Activated CD8-positive, alpha-beta memory T cell treated with anti-CD3 and anti-CD28 coated beads, Interleukin-2, amount 50 U/mL, for 4 hours (primary cell): ENCODE results near the gene PLB1.
"Not testable (repeated sequence)": the region's sequence is repeated elsewhere in the genome, so short reads cannot be mapped to it uniquely, and the experiment has no call there.

Experiments
- DNase-seq: peaks from one replicate; pipeline ENCODE4 v3.0.0-alpha.2; 2020

PLB1 gene

GRCh38 chr2:28538134-28538533 lies 42.3 kb downstream of the PLB1 start:
- DNase-seq, result no peak

GRCh38 chr2:28538652-28539051 lies 42.8 kb downstream of the PLB1 start:
- no peak for DNase-seq

DNA sequence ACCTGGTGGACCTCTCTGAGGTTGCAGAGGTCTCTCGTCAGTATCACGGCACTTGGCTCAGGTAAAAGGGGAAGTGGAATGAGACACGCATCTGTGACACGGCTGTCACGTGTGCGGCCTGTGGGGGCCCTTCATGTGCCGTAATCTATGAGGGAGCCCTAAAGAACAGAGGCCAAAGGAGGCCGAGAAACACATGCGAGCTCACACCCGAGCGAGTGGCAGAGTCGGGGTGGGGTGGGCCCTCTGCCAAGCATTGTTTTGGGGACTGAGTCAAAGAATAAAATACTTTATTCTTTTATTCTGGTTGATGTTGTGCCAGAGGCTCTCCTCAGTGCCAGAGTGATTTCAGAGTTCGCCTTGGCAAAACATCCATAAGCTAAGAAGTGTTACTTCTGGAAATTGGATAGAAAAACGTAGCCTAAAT lies 43.3 kb downstream of the PLB1 start:
- no peak for DNase-seq

- no peak for DNase-seq
These were observed 47.6 kb downstream of the PLB1 start for GRCh38 chr2:28543316-28544035.

DNA sequence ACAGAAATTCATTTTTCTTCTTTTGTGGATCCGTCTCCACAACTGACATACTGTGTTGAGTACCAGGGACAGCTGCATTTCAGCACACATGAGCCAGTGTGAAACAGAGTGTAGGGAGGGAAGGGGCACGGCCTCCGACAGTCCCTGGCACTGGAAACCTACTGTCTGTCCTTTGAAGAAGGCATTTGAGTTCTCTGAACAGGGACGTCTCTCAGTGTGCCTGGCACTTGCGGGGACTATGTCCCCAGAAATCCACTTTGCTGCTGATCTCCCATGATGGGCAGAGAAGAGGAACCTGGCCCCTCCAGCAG lies 48.1 kb downstream of the PLB1 start:
- DNase-seq, result no peak

DNA sequence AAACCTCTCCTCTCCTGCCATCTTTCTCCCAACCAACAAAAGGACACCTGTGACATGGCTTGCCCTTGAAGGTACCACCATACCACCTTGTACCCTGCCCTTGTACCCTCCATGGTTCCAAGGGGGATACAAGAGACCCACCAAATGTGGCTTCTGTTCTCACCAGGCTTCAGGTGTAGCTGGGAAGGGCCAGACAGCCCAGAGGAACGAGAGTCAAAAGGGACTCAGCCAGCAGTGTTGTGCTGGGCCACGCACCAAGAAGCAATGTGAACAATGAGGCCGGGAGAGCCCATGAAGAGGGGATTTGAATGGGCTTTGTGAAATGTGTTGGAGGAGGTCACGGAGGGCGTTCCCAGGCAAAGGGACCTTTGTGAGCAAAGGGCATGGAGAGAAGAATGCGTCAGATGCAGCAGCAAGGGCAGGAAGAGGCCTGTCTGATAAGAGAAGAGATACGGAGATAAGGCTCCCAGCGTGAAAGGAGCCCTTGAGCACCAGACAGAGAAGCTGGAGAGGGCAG lies 48.6 kb downstream of the PLB1 start:
- DNase-seq, result no peak

- no peak for DNase-seq
These were observed 49.2 kb downstream of the PLB1 start for GRCh38 chr2:28544922-28545589.

- DNase-seq, result no peak
These were observed 49.8 kb downstream of the PLB1 start for GRCh38 chr2:28545590-28546200.

- no peak for DNase-seq
These were observed 50.4 kb downstream of the PLB1 start for GRCh38 chr2:28546242-28546641.

GRCh38 chr2:28547223-28547860 lies 51.5 kb downstream of the PLB1 start:
- DNase-seq, result no peak

GRCh38 chr2:28547906-28548600 lies 52.2 kb downstream of the PLB1 start:
- no peak for DNase-seq

DNA sequence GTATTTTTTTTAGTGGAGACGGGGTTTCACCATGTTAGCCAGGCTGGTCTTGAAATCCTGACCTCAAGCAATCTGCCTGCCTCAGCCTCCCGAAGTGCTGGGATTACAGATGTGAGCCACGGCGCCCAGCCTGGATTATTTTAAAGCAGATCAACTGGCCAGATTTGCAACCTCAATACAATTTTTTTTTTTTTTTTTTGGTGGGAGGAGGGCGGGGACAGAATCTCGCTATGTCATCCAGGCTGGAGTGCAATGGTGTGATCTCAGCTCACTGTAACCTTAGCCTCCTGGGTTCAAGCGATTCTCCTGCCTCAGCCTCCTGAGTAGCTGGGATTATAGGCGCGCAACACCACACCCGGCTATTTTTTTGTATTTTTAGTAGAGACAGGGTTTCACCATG lies 54.5 kb downstream of the PLB1 start:
- DNase-seq, result not testable (repeated sequence)

DNA sequence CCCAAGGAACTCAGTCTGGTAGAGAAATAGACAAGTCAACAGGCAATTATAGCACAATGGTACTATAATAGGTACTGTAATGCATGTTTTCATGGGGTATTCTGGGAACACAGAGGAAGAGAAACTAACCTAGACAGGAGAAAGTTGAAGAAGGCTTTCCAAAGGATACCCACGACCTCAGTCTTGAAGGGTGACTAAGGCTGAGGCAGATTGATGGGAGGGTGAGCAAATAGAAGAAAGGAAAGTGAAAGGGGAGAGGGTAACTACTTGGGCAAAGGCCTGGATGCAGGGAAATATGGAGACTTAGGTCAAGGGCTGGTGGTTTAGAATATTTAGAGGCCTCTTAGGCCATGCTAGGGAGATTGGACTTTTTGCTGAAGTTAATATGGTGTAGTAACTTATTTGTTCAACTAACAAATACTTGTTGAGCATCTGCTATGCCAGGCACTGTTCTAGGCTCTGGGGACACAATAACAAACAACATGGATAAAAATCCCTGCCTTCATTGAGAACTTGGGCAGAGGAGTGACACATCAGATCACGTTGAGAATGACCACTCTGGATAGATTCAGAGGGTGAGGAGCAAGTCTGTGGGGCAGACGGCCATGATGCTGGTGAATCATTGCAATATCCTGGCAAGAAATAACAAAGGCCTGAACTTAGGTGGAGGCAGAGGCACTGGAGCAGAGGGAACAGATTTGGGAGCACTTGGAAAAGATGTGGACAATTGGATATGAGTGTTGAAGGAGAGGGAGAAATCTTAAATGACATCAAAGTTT lies 56.4 kb downstream of the PLB1 start:
- no peak for DNase-seq

GRCh38 chr2:28556303-28556702 lies 60.4 kb downstream of the PLB1 start:
- no peak for DNase-seq

DNA sequence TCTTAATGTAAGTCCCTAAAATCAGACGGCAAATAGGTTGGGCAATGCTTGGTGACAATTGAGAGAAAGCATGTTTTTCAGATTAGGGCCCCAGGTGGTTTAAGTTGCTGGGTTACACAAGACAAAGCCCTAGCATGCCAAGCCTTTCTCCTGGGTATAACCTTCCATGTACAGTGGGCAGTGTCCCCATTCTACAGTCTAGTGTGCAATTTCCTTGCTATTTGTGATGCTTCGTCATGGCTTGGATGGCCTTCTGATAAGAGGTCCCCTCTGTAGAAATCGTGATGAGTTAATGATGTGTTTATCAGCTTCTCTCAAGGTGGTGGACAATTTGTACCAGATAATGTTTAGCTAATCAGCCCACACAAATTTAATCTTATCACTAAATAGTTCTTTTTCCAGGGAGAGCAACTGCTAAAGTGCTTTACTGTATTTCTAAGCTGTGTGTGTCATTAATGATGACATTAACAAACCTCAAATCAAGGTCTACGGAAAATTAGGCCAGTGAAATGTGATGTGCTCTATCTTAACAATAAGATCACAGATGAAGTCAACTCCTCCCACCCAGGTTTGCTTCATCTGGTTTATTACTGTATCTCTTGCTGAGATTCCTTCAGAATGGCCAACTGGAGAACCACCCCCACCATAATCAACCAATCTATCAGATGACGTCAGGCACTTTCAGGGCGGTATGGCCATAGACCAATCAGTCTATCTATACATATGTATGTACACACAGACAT lies 61.7 kb downstream of the PLB1 start:
- no peak for DNase-seq

GRCh38 chr2:28558158-28558820 lies 62.4 kb downstream of the PLB1 start:
- DNase-seq, result no peak

DNA sequence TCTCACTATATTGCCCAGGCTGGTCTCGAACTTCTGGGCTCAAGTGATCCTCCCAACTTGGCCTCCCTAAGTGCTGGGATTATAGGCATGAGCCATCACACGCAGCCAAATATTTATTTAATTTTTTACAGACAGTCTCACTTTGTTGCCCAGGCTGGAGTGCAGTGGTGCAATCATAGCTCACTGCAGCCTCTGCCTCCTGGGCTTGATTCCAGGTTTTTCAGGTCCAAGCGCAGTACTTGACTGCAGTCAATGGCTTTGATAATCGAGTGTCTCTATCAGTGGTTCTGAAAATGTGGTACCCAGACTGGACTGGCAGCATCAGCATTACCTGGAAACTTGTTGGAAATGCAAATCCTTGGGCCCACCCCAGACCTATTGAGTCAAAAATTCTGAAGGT lies 63.1 kb downstream of the PLB1 start:
- no peak for DNase-seq

- no peak for DNase-seq
These were observed 68.0 kb downstream of the PLB1 start for GRCh38 chr2:28563869-28564268.

GRCh38 chr2:28564346-28564745 lies 68.5 kb downstream of the PLB1 start:
- no peak for DNase-seq

DNA sequence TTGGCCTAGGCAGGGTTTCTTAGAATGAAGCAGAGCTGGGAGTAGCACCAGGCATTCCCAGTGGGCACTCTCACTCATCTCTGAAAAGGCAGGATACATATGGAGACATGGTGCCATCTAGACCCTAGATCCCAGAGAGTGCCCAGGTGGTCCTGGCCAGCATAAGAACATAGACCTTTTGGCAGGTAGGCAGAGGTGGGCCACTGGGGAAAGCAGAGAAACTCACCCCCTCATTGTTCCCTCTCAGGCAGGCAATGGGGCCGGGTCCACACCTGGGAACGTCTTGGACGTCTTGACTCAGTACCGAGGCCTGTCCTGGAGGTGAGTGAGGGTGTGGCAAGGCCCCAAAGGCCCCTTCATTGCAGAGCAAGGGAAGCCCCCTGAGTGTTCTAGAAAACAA lies 69.2 kb downstream of the PLB1 start:
- DNase-seq, result no peak

GRCh38 chr2:28565720-28566295 lies 69.9 kb downstream of the PLB1 start:
- no peak for DNase-seq
